Measurements from ENCODE around the gene CHD9NB. TPM values are rescaled to one million over a fixed set of nuclear protein-coding genes. Genes with fewer than 3 reads are reported as not detected.
A peak's percentile ranks its signal among the peaks of the same experiment; 100 is the strongest.

CHD9NB gene
- polyA plus RNA-seq, 3 donors: not detected

DNA sequence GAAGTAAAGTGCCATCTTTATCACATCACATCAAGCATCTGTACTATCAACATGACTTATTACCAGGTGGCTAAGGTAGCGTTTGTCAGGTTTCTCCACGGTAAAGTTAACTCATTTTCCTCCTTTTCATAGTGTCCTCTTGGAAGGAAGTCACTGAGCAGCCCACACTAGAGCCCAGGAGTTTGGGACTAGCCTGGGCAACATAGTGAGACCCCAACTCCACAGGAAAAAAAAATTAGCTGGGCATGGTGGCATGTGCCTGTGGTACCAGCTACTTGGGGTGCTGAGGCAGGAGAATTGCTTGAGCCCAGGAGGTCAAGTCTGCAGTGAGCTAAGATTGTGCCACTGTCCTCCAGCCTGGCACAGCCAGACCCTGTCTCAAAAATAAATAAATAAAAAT lies 15.0 kb upstream of the CHD9NB start:
- H4K20me1 ChIP-seq (ENCODE audit: insufficient read depth, low read length): no peaks in the 10 kb centered on the region
- peaks cover 5% of the 10 kb centered on the region for H3K79me2 ChIP-seq (ENCODE audit: insufficient read depth, low read length)
- TF ChIP-seq, protein P1, sequence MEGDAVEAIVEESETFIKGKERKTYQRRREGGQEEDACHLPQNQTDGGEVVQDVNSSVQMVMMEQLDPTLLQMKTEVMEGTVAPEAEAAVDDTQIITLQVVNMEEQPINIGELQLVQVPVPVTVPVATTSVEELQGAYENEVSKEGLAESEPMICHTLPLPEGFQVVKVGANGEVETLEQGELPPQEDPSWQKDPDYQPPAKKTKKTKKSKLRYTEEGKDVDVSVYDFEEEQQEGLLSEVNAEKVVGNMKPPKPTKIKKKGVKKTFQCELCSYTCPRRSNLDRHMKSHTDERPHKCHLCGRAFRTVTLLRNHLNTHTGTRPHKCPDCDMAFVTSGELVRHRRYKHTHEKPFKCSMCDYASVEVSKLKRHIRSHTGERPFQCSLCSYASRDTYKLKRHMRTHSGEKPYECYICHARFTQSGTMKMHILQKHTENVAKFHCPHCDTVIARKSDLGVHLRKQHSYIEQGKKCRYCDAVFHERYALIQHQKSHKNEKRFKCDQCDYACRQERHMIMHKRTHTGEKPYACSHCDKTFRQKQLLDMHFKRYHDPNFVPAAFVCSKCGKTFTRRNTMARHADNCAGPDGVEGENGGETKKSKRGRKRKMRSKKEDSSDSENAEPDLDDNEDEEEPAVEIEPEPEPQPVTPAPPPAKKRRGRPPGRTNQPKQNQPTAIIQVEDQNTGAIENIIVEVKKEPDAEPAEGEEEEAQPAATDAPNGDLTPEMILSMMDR (IDR thresholded peaks at IDR 0.05): no peak
- peak overlapping the region in 1 of 7 donors; percentile 18 for H3K27ac Mint-ChIP-seq
- no peak for DNase-seq
- no peak overlapping the region for H3K4me3 Mint-ChIP-seq
- no peak overlapping the region for H3K4me2 ChIP-seq (replicated peaks; ENCODE audit: extremely low read depth, low read length, poor library complexity, severe bottlenecking)
- H3K4me1 ChIP-seq (ENCODE audit: control insufficient read depth in 1 of 2, insufficient read depth in 2 of 2, low read length in 2 of 2): peaks cover 20% of the 10 kb centered on the region in 2 donors
- WGBS (ENCODE audit: insufficient coverage): no CpG with 5 or more reads among the region's 2 CpGs
- H3K4me1 Mint-ChIP-seq: peaks cover 50% of the 10 kb centered on the region
- H3K9me3 Mint-ChIP-seq: peaks cover 0 to 2% (median 0%) of the 10 kb centered on the region in 7 donors
- H3K4me3 ChIP-seq (replicated peaks in 1 of 3; ENCODE audit: low read depth in 2 of 3, low read length in 3 of 3): no peak overlapping the region
- no peak overlapping the region for H2AFZ ChIP-seq (ENCODE audit: insufficient read depth, low read depth, low read length, poor library complexity, severe bottlenecking)
- no peaks in the 10 kb centered on the region for H3K9me3 ChIP-seq (replicated peaks in 1 of 2; ENCODE audit: control insufficient read depth in 1 of 2, insufficient read depth in 1 of 2, low read length in 2 of 2)
- intact Hi-C loops (cut with micrococcal nuclease): loop anchor here in 1 of 2 donors (10.0 kb wide), 1 partner anchor 47 kb away; no protein-coding TSS in a partner anchor
- H3K9ac ChIP-seq (ENCODE audit: insufficient read depth, low read length, poor library complexity, severe bottlenecking): no peak overlapping the region
- no peak overlapping the region for H3K27ac ChIP-seq (ENCODE audit: low read depth in 1 of 2, low read length in 2 of 2)
- H3K27me3 Mint-ChIP-seq (ENCODE audit: low read depth in 3 of 3): no peaks in the 10 kb centered on the region
- H3K27me3 ChIP-seq (ENCODE audit: control insufficient read depth in 2 of 2, insufficient read depth in 2 of 2, low read length in 2 of 2): no peaks in the 10 kb centered on the region
- peaks cover 10 to 15% of the 10 kb centered on the region in 2 donors for H3K36me3 Mint-ChIP-seq
- peaks cover 0 to 7% of the 10 kb centered on the region in 2 donors for H3K36me3 ChIP-seq (replicated peaks in 1 of 2; ENCODE audit: control insufficient read depth in 1 of 2, insufficient read depth in 2 of 2, low read length in 2 of 2)

DNA sequence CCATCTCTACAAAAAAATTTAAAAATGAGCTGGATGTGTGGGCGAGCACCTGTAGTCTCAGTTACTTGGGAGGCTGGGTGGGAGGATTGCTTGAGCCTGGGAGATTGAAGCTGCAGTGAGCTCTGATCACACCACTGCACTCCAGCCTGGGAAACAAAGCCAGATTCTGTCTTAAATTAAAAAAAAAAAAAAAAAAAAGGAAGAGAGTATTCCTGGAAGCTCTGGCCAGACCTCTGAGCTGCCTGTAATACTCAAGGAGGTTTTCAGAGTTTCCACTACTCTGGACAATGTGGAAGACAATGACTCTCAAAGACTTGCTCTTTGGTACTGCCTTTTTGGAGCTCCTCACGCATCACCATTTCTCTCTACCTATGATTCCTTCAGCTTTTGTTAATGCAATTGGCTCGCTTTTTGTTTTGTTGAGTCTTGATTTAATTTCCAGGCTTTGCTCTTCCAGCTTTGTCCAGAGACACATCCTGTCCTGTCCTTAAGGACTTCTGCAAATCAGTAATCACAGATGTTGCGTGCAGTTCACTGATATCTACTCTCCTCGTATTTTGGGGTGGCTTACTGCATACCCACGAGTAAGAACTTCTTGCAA lies 12.9 kb upstream of the CHD9NB start:
- no peaks in the 10 kb centered on the region for H3K27me3 Mint-ChIP-seq (ENCODE audit: low read depth in 3 of 3)
- Histone ChIP-seq H3K27ac (ENCODE audit: low read depth in 1 of 2, low read length in 2 of 2) (peak overlapping the region in 1 of 2 donors; percentile 26), H3K79me2 (ENCODE audit: insufficient read depth, low read length) (peaks cover 17% of the 10 kb centered on the region), H3K9ac (ENCODE audit: insufficient read depth, low read length, poor library complexity, severe bottlenecking) (no peak overlapping the region), H3K4me2 (replicated peaks; ENCODE audit: extremely low read depth, low read length, poor library complexity, severe bottlenecking) (no peak overlapping the region), H4K20me1 (ENCODE audit: insufficient read depth, low read length) (no peaks in the 10 kb centered on the region), H3K36me3 (replicated peaks in 1 of 2; ENCODE audit: control insufficient read depth in 1 of 2, insufficient read depth in 2 of 2, low read length in 2 of 2) (peaks cover 0 to 7% of the 10 kb centered on the region in 2 donors), H3K27me3 (ENCODE audit: control insufficient read depth in 2 of 2, insufficient read depth in 2 of 2, low read length in 2 of 2) (no peaks in the 10 kb centered on the region), H2AFZ (ENCODE audit: insufficient read depth, low read depth, low read length, poor library complexity, severe bottlenecking) (no peak overlapping the region), H3K9me3 (replicated peaks in 1 of 2; ENCODE audit: control insufficient read depth in 1 of 2, insufficient read depth in 1 of 2, low read length in 2 of 2) (no peaks in the 10 kb centered on the region), H3K4me3 (replicated peaks in 1 of 3; ENCODE audit: low read depth in 2 of 3, low read length in 3 of 3) (no peak overlapping the region), H3K4me1 (ENCODE audit: control insufficient read depth in 1 of 2, insufficient read depth in 2 of 2, low read length in 2 of 2) (peaks cover 22% of the 10 kb centered on the region in 2 donors)
- peaks cover 0 to 2% (median 0%) of the 10 kb centered on the region in 7 donors for H3K9me3 Mint-ChIP-seq
- no CpG with 5 or more reads among the region's 6 CpGs for WGBS (ENCODE audit: insufficient coverage)
- no peak overlapping the region for H3K4me3 Mint-ChIP-seq
- peaks cover 10 to 15% of the 10 kb centered on the region in 2 donors for H3K36me3 Mint-ChIP-seq
- DNase-seq: no peak
- H3K4me1 Mint-ChIP-seq: peaks cover 48% of the 10 kb centered on the region
- intact Hi-C loops (cut with micrococcal nuclease): loop anchor here in 1 of 2 donors (10.0 kb wide), 1 partner anchor 49 kb away; no protein-coding TSS in a partner anchor
- TF ChIP-seq, protein P1 (IDR thresholded peaks at IDR 0.05): no peak
- H3K27ac Mint-ChIP-seq: peak overlapping the region in 2 of 7 donors; percentile 37 to 54
